Mesenchymal stem cell (in vitro differentiated cells and primary cell): ENCODE measurements around the gene CCNG1.
"Not testable (repeated sequence)": the region's sequence is repeated elsewhere in the genome, so short reads cannot be mapped to it uniquely, and the experiment has no call there.

Source experiments
- DNase-seq: peaks from one replicate; pipeline ENCODE4 v3.0.0-alpha.2; 2013
- H2AFZ ChIP-seq: one replicate; pipeline ENCODE4 v1.6.1; 2013; ENCODE audit warnings: low read depth, mild to moderate bottlenecking, control low read depth, inconsistent platforms, low read length, moderate library complexity
- H2AK5ac ChIP-seq: 2 replicates; pipeline ENCODE4 v1.6.1; 2013; ENCODE audit warnings: low read length, moderate library complexity, mild to moderate bottlenecking, inconsistent platforms; ENCODE audit not compliant: severe bottlenecking
- H2BK120ac ChIP-seq: one replicate; pipeline ENCODE4 v1.6.1; 2013; ENCODE audit warnings: low read depth, mild to moderate bottlenecking, inconsistent platforms, low read length, moderate library complexity
- H2BK12ac ChIP-seq, 2 experiments: one replicate each; pipeline ENCODE4 v1.6.1; 2013; ENCODE audit warnings: inconsistent platforms in 2 of 2, low read length in 2 of 2, mild to moderate bottlenecking in 2 of 2, moderate library complexity in 2 of 2, control low read depth in 1 of 2
- H2BK15ac ChIP-seq: one replicate; pipeline ENCODE4 v1.6.1; 2013; ENCODE audit warnings: mild to moderate bottlenecking, low read depth, inconsistent platforms; ENCODE audit not compliant: poor library complexity, severe bottlenecking
- H2BK5ac ChIP-seq: 2 replicates; pipeline ENCODE4 v1.6.1; 2013; ENCODE audit warnings: low read depth, mild to moderate bottlenecking, low read length, control low read depth, inconsistent platforms; ENCODE audit not compliant: poor library complexity, severe bottlenecking
- H3K14ac ChIP-seq, 2 experiments: one replicate each; pipeline ENCODE4 v1.6.1; 2013; ENCODE audit warnings: inconsistent platforms in 2 of 2, low read length in 2 of 2, control low read depth in 1 of 2, mild to moderate bottlenecking in 1 of 2, moderate library complexity in 1 of 2
- H3K18ac ChIP-seq, 2 experiments: one replicate each; pipeline ENCODE4 v1.6.1; 2013; ENCODE audit warnings: inconsistent platforms in 2 of 2, low read length in 2 of 2, control low read depth in 1 of 2, low read depth in 1 of 2, mild to moderate bottlenecking in 1 of 2
- H3K23ac ChIP-seq, 2 experiments: one replicate each; pipeline ENCODE4 v1.6.1; 2013; ENCODE audit warnings: inconsistent platforms in 2 of 2, low read length in 2 of 2, mild to moderate bottlenecking in 2 of 2, moderate library complexity in 2 of 2, control low read depth in 1 of 2
- H3K27ac ChIP-seq: 2 replicates; pipeline ENCODE4 v1.5.1; 2013; ENCODE audit warnings: mild to moderate bottlenecking, moderate library complexity, low read length, control low read depth, inconsistent platforms; ENCODE audit not compliant: poor library complexity, severe bottlenecking
- H3K27me3 ChIP-seq, 2 experiments: 2 replicates each; pipeline versions ENCODE4 v1.6.1 to v1.7.0; 2013; ENCODE audit warnings: low read length in 2 of 2, mild to moderate bottlenecking in 2 of 2, moderate library complexity in 2 of 2, control low read depth in 1 of 2, inconsistent platforms in 1 of 2; ENCODE audit not compliant: control insufficient read depth in 1 of 2, insufficient read depth in 1 of 2
- H3K36me3 ChIP-seq, 2 experiments: 2 replicates each; pipeline versions ENCODE4 v1.6.1 to v1.7.0; 2013; ENCODE audit warnings: low read length in 2 of 2, control low read depth in 1 of 2, inconsistent platforms in 1 of 2, low read depth in 1 of 2, mild to moderate bottlenecking in 1 of 2; ENCODE audit not compliant: insufficient read depth in 2 of 2, control insufficient read depth in 1 of 2
- H3K4ac ChIP-seq, 2 experiments: one replicate each; pipeline ENCODE4 v1.6.1; 2013; ENCODE audit warnings: inconsistent platforms in 2 of 2, low read length in 2 of 2, mild to moderate bottlenecking in 2 of 2, moderate library complexity in 2 of 2, control low read depth in 1 of 2, low read depth in 1 of 2
- H3K4me1 ChIP-seq: 2 replicates; pipeline ENCODE4 v1.6.1; 2013; ENCODE audit warnings: low read depth, low read length, control low read depth; ENCODE audit not compliant: control insufficient read depth, insufficient read depth
- H3K4me2 ChIP-seq: 2 replicates; pipeline ENCODE4 v1.6.1; 2013; ENCODE audit warnings: low read length, mild to moderate bottlenecking, inconsistent platforms; ENCODE audit not compliant: poor library complexity, severe bottlenecking
- H3K4me3 ChIP-seq, 2 experiments: 2 replicates each; pipeline versions ENCODE4 v1.5.1 to v1.7.0; 2013; ENCODE audit warnings: low read length in 2 of 2, mild to moderate bottlenecking in 2 of 2, control low read depth in 1 of 2, low read depth in 1 of 2; ENCODE audit not compliant: insufficient read depth in 1 of 2
- H3K79me1 ChIP-seq: replicated peaks from 2 replicates; pipeline ENCODE4 v1.6.1; 2013; ENCODE audit warnings: mild to moderate bottlenecking, control low read depth, low read length, inconsistent platforms; ENCODE audit not compliant: poor library complexity, severe bottlenecking
- H3K9ac ChIP-seq: 2 replicates; pipeline ENCODE4 v1.7.0; 2013; ENCODE audit warnings: mild to moderate bottlenecking, low read length, moderate library complexity
- H3K9me3 ChIP-seq: 2 replicates; pipeline ENCODE4 v1.7.0; 2013; ENCODE audit warnings: mild to moderate bottlenecking, low read length; ENCODE audit not compliant: control insufficient read depth
- H4K8ac ChIP-seq: one replicate; pipeline ENCODE4 v1.6.1; 2013; ENCODE audit warnings: inconsistent platforms, mild to moderate bottlenecking, low read length, moderate library complexity
- H4K91ac ChIP-seq: one replicate; pipeline ENCODE4 v1.6.1; 2013; ENCODE audit warnings: mild to moderate bottlenecking, low read length, inconsistent platforms
- WGBS: methylation state at CpG from one replicate; pipeline ENCODE4 v1.1.7; 2013; ENCODE audit warnings: mixed read lengths; 5-methylcytosine and 5-hydroxymethylcytosine counted together

The CCNG1 gene

GRCh38 chr5:163415673-163416072 is 21.7 kb upstream of the CCNG1 start:
- H3K4me2 ChIP-seq, H3K9ac ChIP-seq: not testable (repeated sequence)

GRCh38 chr5:163424836-163425235 is 12.6 kb upstream of the CCNG1 start:
- Histone ChIP-seq H3K4ac (no peak overlapping the region), H3K36me3 (no peaks in the 10 kb centered on the region), H3K18ac (no peak overlapping the region), H3K4me3 (no peak overlapping the region), H2BK12ac (no peak overlapping the region), H3K9ac (no peak overlapping the region), H3K27ac (no peak overlapping the region), H2BK15ac (no peak overlapping the region), H2AK5ac (no peak overlapping the region), H3K79me1 (no peaks in the 10 kb centered on the region), H3K14ac (no peak overlapping the region), H3K27me3 (no peaks in the 10 kb centered on the region), H3K4me1 (no peaks in the 10 kb centered on the region), H2AFZ (no peak overlapping the region), H2BK120ac (no peak overlapping the region), H3K9me3 (no peaks in the 10 kb centered on the region), H3K4me2 (no peak overlapping the region), H2BK5ac (no peak overlapping the region), H4K91ac (no peak overlapping the region), H4K8ac (no peak overlapping the region), H3K23ac (no peak overlapping the region)
- DNase-seq, result no peak
- WGBS, result 97% methylated on average over 1 of the region's 1 CpG

More at GRCh38 chr5:163415673-163416072, 21.7 kb upstream of the CCNG1 start:
- not testable (repeated sequence) for H3K36me3 ChIP-seq, H3K79me1 ChIP-seq, H3K27ac ChIP-seq, H3K4me1 ChIP-seq, H2BK120ac ChIP-seq, H2BK15ac ChIP-seq, H4K8ac ChIP-seq, H4K91ac ChIP-seq, H3K4ac ChIP-seq, H2AK5ac ChIP-seq, DNase-seq, H3K9me3 ChIP-seq, H3K4me3 ChIP-seq, H3K18ac ChIP-seq, H2AFZ ChIP-seq, H2BK5ac ChIP-seq, H3K14ac ChIP-seq, H2BK12ac ChIP-seq, H3K23ac ChIP-seq
- 37% methylated on average over 9 of the region's 15 CpGs for WGBS
- H3K27me3 ChIP-seq, result peaks cover 4 to 36% of the 10 kb centered on the region in 2 experiments

- H3K4me3 ChIP-seq, H2BK120ac ChIP-seq, H3K23ac ChIP-seq, H3K9ac ChIP-seq, H2AK5ac ChIP-seq, H3K79me1 ChIP-seq, DNase-seq, H2BK12ac ChIP-seq, H3K9me3 ChIP-seq, H3K18ac ChIP-seq, H2BK15ac ChIP-seq, H4K91ac ChIP-seq, H3K4me1 ChIP-seq, H3K27me3 ChIP-seq, H3K27ac ChIP-seq, H3K4ac ChIP-seq, H3K36me3 ChIP-seq, H2BK5ac ChIP-seq, H4K8ac ChIP-seq, H3K4me2 ChIP-seq, H2AFZ ChIP-seq, H3K14ac ChIP-seq: not testable (repeated sequence)
- WGBS, result 59% methylated on average over 4 of the region's 4 CpGs
Measured at GRCh38 chr5:163426128-163426527, 11.3 kb upstream of the CCNG1 start.

DNA sequence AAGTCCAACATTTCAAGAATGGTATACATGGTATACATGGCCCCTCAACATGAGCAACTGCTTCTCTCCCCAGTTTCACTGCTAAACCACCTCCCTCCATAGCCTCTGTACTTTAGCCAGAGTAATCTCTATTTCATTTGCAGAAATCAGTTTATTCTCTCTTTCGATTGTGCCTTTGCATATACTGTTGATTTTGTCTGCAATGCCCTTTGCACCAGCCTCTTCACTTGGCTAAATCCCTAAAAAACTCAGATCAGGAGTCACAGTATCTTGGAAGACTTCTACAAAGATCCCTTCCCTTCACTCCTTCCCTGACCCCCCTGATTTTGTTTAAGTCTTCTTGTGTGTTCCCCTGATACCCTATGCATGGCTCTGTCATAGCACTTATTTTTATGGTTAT is 4.9 kb upstream of the CCNG1 start:
- no peak overlapping the region for H2BK120ac ChIP-seq
- H3K27me3 ChIP-seq, result no peaks in the 10 kb centered on the region
- H3K4me2 ChIP-seq, result no peak overlapping the region
- no peak overlapping the region for H3K18ac ChIP-seq
- no peak overlapping the region for H3K23ac ChIP-seq
- H2BK5ac ChIP-seq, result no peak overlapping the region
- H2BK15ac ChIP-seq, result no peak overlapping the region
- no peaks in the 10 kb centered on the region for H3K9me3 ChIP-seq
- no peak overlapping the region for H3K14ac ChIP-seq
- H2BK12ac ChIP-seq, result no peak overlapping the region
- no peaks in the 10 kb centered on the region for H3K79me1 ChIP-seq
- H3K4me1 ChIP-seq, result no peaks in the 10 kb centered on the region
- DNase-seq, result no peak
- H4K8ac ChIP-seq, result no peak overlapping the region
- no peak overlapping the region for H2AK5ac ChIP-seq
- 86% methylated on average over 1 of the region's 1 CpG for WGBS
- no peaks in the 10 kb centered on the region for H3K36me3 ChIP-seq
- no peak overlapping the region for H3K9ac ChIP-seq
- no peak overlapping the region for H3K4ac ChIP-seq
- H4K91ac ChIP-seq, result no peak overlapping the region
- H2AFZ ChIP-seq, result no peak overlapping the region
- H3K4me3 ChIP-seq, result no peak overlapping the region
- H3K27ac ChIP-seq, result no peak overlapping the region
